Keratinocyte (primary cell): ENCODE measurements around the gene ZBTB20. TPM values are rescaled to one million over a fixed set of nuclear protein-coding genes. Genes with fewer than 3 reads are reported as not detected.

ENCODE experiments used
- DNase-seq: peaks from one replicate; pipeline ENCODE4 v3.0.0-alpha.2; 2011; ENCODE audit warnings: low read depth, missing footprints, low spot score
- FAIRE-seq: peaks from 2 replicates; lab custom pipeline; 2011; peaks lifted over from hg19 to GRCh38; lab: Jason Lieb, UNC
- H2AFZ ChIP-seq: 2 replicates; pipeline ENCODE4 v1.6.0; 2012; ENCODE audit warnings: low read length, control low read depth, inconsistent platforms; ENCODE audit not compliant: control insufficient read depth
- H3K27ac ChIP-seq: 2 replicates; pipeline ENCODE4 v1.5.1; 2011; ENCODE audit warnings: low read length; ENCODE audit not compliant: control insufficient read depth, insufficient read depth
- H3K27me3 ChIP-seq: 3 replicates; pipeline ENCODE4 v1.6.0; 2011; ENCODE audit warnings: low read length; ENCODE audit not compliant: control insufficient read depth, insufficient read depth; ENCODE audit errors: extremely low read depth
- H3K36me3 ChIP-seq, 2 experiments: 2 replicates in 1 of 2; 3 replicates in 1 of 2; pipeline ENCODE4 v1.5.1; 2011; ENCODE audit warnings: low read length in 2 of 2, mild to moderate bottlenecking in 1 of 2; ENCODE audit not compliant: control insufficient read depth in 2 of 2, insufficient read depth in 2 of 2; ENCODE audit errors: extremely low read depth in 1 of 2
- H3K4me1 ChIP-seq: 3 replicates; pipeline ENCODE4 v1.5.1; 2011; ENCODE audit warnings: low read length; ENCODE audit not compliant: control insufficient read depth, insufficient read depth; ENCODE audit errors: extremely low read depth
- H3K4me2 ChIP-seq: 3 replicates; pipeline ENCODE4 v1.6.0; 2011; ENCODE audit warnings: low read depth, low read length; ENCODE audit not compliant: control insufficient read depth, insufficient read depth; ENCODE audit errors: extremely low read depth
- H3K4me3 ChIP-seq, 3 experiments: fragments of 200-600 bp in 1 of 3; sonication (generic) in 1 of 3; 2 replicates in 2 of 3; 3 replicates in 1 of 3; pipeline ENCODE4 v1.5.1; 2011 to 2016; ENCODE audit warnings: low read length in 3 of 3, mild to moderate bottlenecking in 3 of 3, control low read depth in 2 of 3, inconsistent platforms in 1 of 3, low read depth in 1 of 3, mixed read lengths in 1 of 3, mixed run types in 1 of 3, moderate library complexity in 1 of 3; ENCODE audit not compliant: control insufficient read depth in 2 of 3, insufficient read depth in 2 of 3; ENCODE audit errors: extremely low read depth in 1 of 3
- H3K79me2 ChIP-seq: 2 replicates; pipeline ENCODE4 v1.6.0; 2012; ENCODE audit warnings: low read length; ENCODE audit not compliant: control insufficient read depth, insufficient read depth
- H3K9ac ChIP-seq: 3 replicates; pipeline ENCODE4 v1.6.0; 2011; ENCODE audit warnings: low read length; ENCODE audit not compliant: control insufficient read depth, insufficient read depth; ENCODE audit errors: extremely low read depth
- H3K9me1 ChIP-seq: 3 replicates; pipeline ENCODE4 v1.6.0; 2011; ENCODE audit warnings: low read length; ENCODE audit not compliant: control insufficient read depth, insufficient read depth; ENCODE audit errors: extremely low read depth
- H3K9me3 ChIP-seq: 2 replicates; pipeline ENCODE4 v1.5.1; 2012; ENCODE audit warnings: low read depth, low read length; ENCODE audit not compliant: control insufficient read depth
- H4K20me1 ChIP-seq: 3 replicates; pipeline ENCODE4 v1.6.0; 2011; ENCODE audit warnings: low read length; ENCODE audit not compliant: control insufficient read depth, insufficient read depth; ENCODE audit errors: extremely low read depth
- EZH2 ChIP-seq: IDR thresholded peaks from one replicate; pipeline ENCODE4 v1.6.1; 2012; ENCODE audit warnings: inconsistent platforms, mild to moderate bottlenecking, low read length, moderate library complexity
- dilution Hi-C: fragments of 300-500 bp; cut with MboI; formaldehyde crosslinking; loops from one replicate; pipeline ENCODE4 v1.7.0; 2020; ENCODE audit warnings: low sequenced_read_pairs; ENCODE audit not compliant: extremely low pct_ligation_motif_present
- polyA plus RNA-seq, 5 experiments: library from polyadenylated mRNA; depleted of rRNA in 3 of 5; stranded (reverse) in 3 of 5; stranded (forward) in 1 of 5; unstranded in 1 of 5; fragments of >200 nt; gene quantifications; 1 replicate in 1 of 5; 2 replicates in 3 of 5; 3 replicates in 1 of 5; pipeline versions ENCODE4 v1.2.1 to v1.2.3, GENCODE V29; 2011 to 2012; ENCODE audit warnings: missing spikeins in 2 of 5, low read depth in 1 of 5, low replicate concordance in 1 of 5
- TF ChIP-seq, protein P1 (sequence below), 3 experiments: IDR thresholded peaks in 1 of 3; conservative IDR thresholded peaks in 1 of 3; optimal IDR thresholded peaks in 1 of 3; 2 replicates in 2 of 3; 3 replicates in 1 of 3; pipeline versions ENCODE3 to v1.5.1; 2011; ENCODE audit warnings: low read length in 3 of 3, mild to moderate bottlenecking in 3 of 3, moderate library complexity in 2 of 3, control low read depth in 1 of 3, inconsistent platforms in 1 of 3; ENCODE audit not compliant: insufficient read depth in 2 of 3; ENCODE audit errors: extremely low read depth in 1 of 3

ZBTB20 gene
- polyA plus RNA-seq, 1 donor (not counting 4 experiments of a cell fraction or from before 2014, with no cell fraction given) = 0.52 TPM

DNA sequence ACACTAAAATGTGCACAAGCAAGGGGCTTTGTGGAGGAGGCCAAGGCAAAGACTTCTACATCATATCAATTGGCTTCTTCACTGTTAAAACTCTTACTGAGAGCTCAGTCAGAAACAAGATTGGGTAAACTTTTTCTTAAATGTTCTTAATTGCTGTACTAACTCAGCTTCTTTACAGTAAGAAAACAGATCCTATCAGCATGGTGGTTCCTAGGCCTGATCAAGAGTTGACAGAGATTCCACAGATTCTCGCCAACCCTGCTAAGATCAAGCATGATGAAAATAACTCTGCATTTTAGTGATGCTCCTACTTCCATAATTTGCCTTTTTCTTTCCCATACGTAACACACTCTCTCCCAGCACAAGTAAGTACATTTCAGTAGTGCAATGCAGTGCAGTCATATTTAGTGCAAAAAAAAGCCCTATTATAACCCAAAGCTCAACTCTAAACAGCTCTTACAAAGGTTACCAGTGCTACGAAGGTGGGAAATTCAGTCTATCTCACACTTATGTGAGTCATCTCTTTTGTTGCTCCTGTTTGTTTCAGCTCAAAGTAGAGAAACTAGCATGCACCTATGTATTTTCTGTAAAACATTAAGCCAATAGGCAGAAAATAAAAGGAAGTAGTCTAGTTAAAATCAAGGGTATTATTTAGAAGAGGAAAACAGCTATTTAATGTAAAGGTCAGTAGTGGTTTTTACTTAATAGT lies 823.4 kb downstream of the ZBTB20 start:
- Histone ChIP-seq H3K27ac (no peak overlapping the region), H3K9me3 (no peaks in the 10 kb centered on the region), H3K4me2 (no peak overlapping the region), H3K4me3 (no peak overlapping the region), H3K36me3 (no peaks in the 10 kb centered on the region), H2AFZ (no peak overlapping the region), H3K4me1 (no peaks in the 10 kb centered on the region), H4K20me1 (no peaks in the 10 kb centered on the region), H3K9me1 (no peaks in the 10 kb centered on the region), H3K79me2 (no peaks in the 10 kb centered on the region), H3K9ac (no peak overlapping the region), H3K27me3 (no peaks in the 10 kb centered on the region)
- no peak for TF ChIP-seq EZH2
- TF ChIP-seq, protein P1, sequence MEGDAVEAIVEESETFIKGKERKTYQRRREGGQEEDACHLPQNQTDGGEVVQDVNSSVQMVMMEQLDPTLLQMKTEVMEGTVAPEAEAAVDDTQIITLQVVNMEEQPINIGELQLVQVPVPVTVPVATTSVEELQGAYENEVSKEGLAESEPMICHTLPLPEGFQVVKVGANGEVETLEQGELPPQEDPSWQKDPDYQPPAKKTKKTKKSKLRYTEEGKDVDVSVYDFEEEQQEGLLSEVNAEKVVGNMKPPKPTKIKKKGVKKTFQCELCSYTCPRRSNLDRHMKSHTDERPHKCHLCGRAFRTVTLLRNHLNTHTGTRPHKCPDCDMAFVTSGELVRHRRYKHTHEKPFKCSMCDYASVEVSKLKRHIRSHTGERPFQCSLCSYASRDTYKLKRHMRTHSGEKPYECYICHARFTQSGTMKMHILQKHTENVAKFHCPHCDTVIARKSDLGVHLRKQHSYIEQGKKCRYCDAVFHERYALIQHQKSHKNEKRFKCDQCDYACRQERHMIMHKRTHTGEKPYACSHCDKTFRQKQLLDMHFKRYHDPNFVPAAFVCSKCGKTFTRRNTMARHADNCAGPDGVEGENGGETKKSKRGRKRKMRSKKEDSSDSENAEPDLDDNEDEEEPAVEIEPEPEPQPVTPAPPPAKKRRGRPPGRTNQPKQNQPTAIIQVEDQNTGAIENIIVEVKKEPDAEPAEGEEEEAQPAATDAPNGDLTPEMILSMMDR (optimal IDR thresholded peaks at IDR 0.05 in 1 of 3, IDR thresholded peaks at IDR 0.05 in 1 of 3, conservative IDR thresholded peaks at IDR 0.05 in 1 of 3; ENCODE audit: extremely low read depth in 1 of 3, insufficient read depth in 2 of 3, low read length in 3 of 3) = no peak
- FAIRE-seq (no peak), DNase-seq (no peak)
- dilution Hi-C loops = no loop called here

DNA sequence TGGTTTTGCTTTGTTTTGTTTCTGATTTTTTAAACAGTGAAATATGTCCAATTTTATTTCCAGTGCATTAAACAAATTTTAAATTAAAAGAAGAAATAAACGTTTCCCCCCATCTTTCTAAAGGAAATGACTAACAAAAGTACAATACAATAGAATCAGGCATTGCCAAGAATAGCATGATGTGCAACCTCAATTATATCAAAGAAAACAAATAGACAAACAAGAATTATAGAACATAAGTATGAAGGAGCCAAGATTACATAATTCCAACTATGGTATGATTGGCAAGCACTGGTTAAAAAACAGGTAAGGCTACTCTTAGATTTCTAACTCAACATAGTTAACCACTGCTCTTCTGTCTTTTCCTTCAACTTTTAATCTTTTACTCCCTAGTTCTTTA lies 826.8 kb downstream of the ZBTB20 start:
- H4K20me1 ChIP-seq = no peaks in the 10 kb centered on the region
- H3K4me2 ChIP-seq = no peak overlapping the region
- no peak overlapping the region for H3K27ac ChIP-seq
- no peaks in the 10 kb centered on the region for H3K27me3 ChIP-seq
- no peak overlapping the region for H2AFZ ChIP-seq
- no peak overlapping the region for H3K9ac ChIP-seq
- no peaks in the 10 kb centered on the region for H3K9me3 ChIP-seq
- DNase-seq (no peak), FAIRE-seq (no peak)
- H3K9me1 ChIP-seq = no peaks in the 10 kb centered on the region
- TF ChIP-seq, protein P1 (optimal IDR thresholded peaks at IDR 0.05 in 1 of 3, IDR thresholded peaks at IDR 0.05 in 1 of 3, conservative IDR thresholded peaks at IDR 0.05 in 1 of 3; ENCODE audit: extremely low read depth in 1 of 3, insufficient read depth in 2 of 3, low read length in 3 of 3) = no peak
- no peak for TF ChIP-seq EZH2
- H3K79me2 ChIP-seq = no peaks in the 10 kb centered on the region
- dilution Hi-C loops = no loop called here
- no peaks in the 10 kb centered on the region for H3K4me1 ChIP-seq
- H3K4me3 ChIP-seq = no peak overlapping the region
- no peaks in the 10 kb centered on the region for H3K36me3 ChIP-seq
